Testis (tissue), 3 donors: Measurements from ENCODE around the gene CLEC20A. TPM values are rescaled to one million over a fixed set of nuclear protein-coding genes. Genes with fewer than 3 reads are reported as not detected.

Experiments used
- DNase-seq: peaks from one replicate; pipeline ENCODE4 v3.0.0-alpha.2; 2019
- H3K27ac ChIP-seq, 2 donors: fragments of 200-600 bp; sonication (generic); one replicate each; pipeline ENCODE4 v1.5.1; 2019
- H3K27me3 ChIP-seq: fragments of 200-600 bp; sonication (generic); one replicate; pipeline ENCODE4 v1.5.1; 2019
- H3K36me3 ChIP-seq: fragments of 200-600 bp; sonication (generic); one replicate; pipeline ENCODE4 v1.5.1; 2017; ENCODE audit warnings: low read depth; ENCODE audit errors: missing control alignments
- H3K4me1 ChIP-seq: fragments of 200-600 bp; sonication (generic); one replicate; pipeline ENCODE4 v1.5.1; 2019
- H3K4me3 ChIP-seq, 2 donors: fragments of 200-600 bp; sonication (generic); one replicate each; pipeline ENCODE4 v1.5.1; 2017 to 2019
- H3K9me3 ChIP-seq: fragments of 200-600 bp; sonication (generic); one replicate; pipeline ENCODE4 v1.5.1; 2017
- POLR2A ChIP-seq: fragments of 450-650 bp; IDR thresholded peaks from one replicate; pipeline ENCODE4 v1.6.1; 2017; ENCODE audit warnings: antibody characterized with exemption, mild to moderate bottlenecking, moderate library complexity
- WGBS, 2 donors: methylation state at CpG; one replicate each; pipeline ENCODE4 v1.1.5; 2018; 5-methylcytosine and 5-hydroxymethylcytosine counted together
- intact Hi-C: fragments of 100-400 bp; cut with DNase I; formaldehyde crosslinking; loops from one replicate; pipeline ENCODE4 v1.15.1; 2023; ENCODE audit warnings: low total_unique reads
- polyA plus RNA-seq: library from polyadenylated mRNA; stranded (reverse); fragments of 350-450 nt; fragmentation: Illumina TruSeq; extraction: RNeasy Lipid Tissue Mini Kit (QIAGEN cat#74804); gene quantifications from one replicate; pipeline ENCODE4 v1.2.3, GENCODE V29; 2014; ENCODE audit warnings: low read depth, low replicate concordance; ENCODE audit not compliant: insufficient read depth
- total RNA-seq, 2 donors: library from RNA; depleted of rRNA; stranded (reverse); fragments of >200 nt; gene quantifications; one replicate each; pipeline ENCODE4 v1.2.3, GENCODE V29; 2016
- TF ChIP-seq, protein P1 (sequence below), 3 experiments: fragments of 450-650 bp in 2 of 3; fragments of 200-600 bp in 1 of 3; sonication (generic) in 1 of 3; IDR thresholded peaks; one replicate each; pipeline ENCODE4 v1.5.1; 2016 to 2019; ENCODE audit warnings: antibody characterized with exemption in 3 of 3, mild to moderate bottlenecking in 2 of 3, moderate library complexity in 1 of 3

Gene CLEC20A
- total and polyA plus RNA-seq, 3 donors from 2014 or later = 1.1 to 7.5 (median 6.1) TPM

DNA sequence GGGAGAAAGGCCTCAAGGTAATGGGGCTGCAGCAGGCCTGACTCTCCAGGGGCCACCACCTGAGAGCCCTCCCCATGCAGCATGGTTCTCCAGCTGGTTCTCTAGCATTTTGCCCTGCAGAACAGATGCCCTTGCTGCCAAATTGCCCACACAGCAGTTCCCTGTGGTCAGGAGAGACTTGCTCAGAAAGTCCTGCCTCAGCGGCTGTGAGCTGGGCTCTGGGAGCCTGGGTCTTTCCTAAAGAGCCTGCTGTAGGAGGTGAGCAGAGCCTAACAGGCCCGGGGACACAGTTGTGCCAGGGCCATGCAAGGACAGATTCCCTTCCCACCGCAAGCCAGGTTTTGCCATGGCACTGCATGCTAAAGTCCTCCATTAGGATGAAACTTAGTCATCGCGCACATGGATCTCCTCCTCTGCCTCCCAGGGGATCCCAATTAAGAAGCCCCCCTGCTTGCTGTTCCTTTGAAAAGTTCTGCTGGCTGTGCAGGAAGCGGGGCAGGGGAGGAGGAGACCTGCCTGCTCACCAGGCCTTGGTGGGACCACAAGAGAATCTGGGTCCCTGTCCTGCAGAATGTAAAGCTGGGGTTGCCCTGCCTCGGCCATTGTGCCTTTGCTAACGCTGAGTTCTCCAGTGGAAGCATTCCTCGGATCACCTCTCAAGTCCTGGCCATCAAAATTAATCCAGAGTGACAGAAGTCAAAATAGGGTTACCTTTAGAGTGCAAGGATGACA is 37.5 kb upstream of the CLEC20A start:
- Histone ChIP-seq H3K4me3 (no peak overlapping the region), H3K4me1 (no peaks in the 10 kb centered on the region), H3K27me3 (no peaks in the 10 kb centered on the region), H3K27ac (no peak overlapping the region), H3K36me3 (no peaks in the 10 kb centered on the region), H3K9me3 (no peaks in the 10 kb centered on the region)
- WGBS, 2 donors = 95 to 96% methylated on average over 9 of the region's 9 CpGs
- DNase-seq = no peak
- intact Hi-C loops = loop anchor here (10.0 kb wide), 1 partner anchor 470 kb away; no protein-coding TSS in a partner anchor
- TF ChIP-seq, protein P1, sequence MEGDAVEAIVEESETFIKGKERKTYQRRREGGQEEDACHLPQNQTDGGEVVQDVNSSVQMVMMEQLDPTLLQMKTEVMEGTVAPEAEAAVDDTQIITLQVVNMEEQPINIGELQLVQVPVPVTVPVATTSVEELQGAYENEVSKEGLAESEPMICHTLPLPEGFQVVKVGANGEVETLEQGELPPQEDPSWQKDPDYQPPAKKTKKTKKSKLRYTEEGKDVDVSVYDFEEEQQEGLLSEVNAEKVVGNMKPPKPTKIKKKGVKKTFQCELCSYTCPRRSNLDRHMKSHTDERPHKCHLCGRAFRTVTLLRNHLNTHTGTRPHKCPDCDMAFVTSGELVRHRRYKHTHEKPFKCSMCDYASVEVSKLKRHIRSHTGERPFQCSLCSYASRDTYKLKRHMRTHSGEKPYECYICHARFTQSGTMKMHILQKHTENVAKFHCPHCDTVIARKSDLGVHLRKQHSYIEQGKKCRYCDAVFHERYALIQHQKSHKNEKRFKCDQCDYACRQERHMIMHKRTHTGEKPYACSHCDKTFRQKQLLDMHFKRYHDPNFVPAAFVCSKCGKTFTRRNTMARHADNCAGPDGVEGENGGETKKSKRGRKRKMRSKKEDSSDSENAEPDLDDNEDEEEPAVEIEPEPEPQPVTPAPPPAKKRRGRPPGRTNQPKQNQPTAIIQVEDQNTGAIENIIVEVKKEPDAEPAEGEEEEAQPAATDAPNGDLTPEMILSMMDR (IDR thresholded peaks at IDR 0.05) = no peak
- no peak for TF ChIP-seq POLR2A

- Histone ChIP-seq H3K4me1 (no peaks in the 10 kb centered on the region), H3K9me3 (no peaks in the 10 kb centered on the region), H3K27me3 (no peaks in the 10 kb centered on the region), H3K36me3 (no peaks in the 10 kb centered on the region), H3K27ac (no peak overlapping the region), H3K4me3 (no peak overlapping the region)
- no peak for DNase-seq
- intact Hi-C loops = loop anchor here (10.0 kb wide), 1 partner anchor 471 kb away; no protein-coding TSS in a partner anchor
- TF ChIP-seq POLR2A = no peak
- TF ChIP-seq, protein P1 (IDR thresholded peaks at IDR 0.05) = no peak
- WGBS, 2 donors = 71 to 74% methylated on average over 9 of the region's 9 CpGs
Measured at GRCh38 chr1:178533121-178533946, 36.6 kb upstream of the CLEC20A start.

GRCh38 chr1:178532392-178532791 is 35.6 kb upstream of the CLEC20A start:
- H3K36me3 ChIP-seq = no peaks in the 10 kb centered on the region
- intact Hi-C loops = loop anchor here (10.0 kb wide), 1 partner anchor 472 kb away; no protein-coding TSS in a partner anchor
- H3K4me1 ChIP-seq = no peaks in the 10 kb centered on the region
- H3K9me3 ChIP-seq = no peaks in the 10 kb centered on the region
- 15 to 34% methylated on average over 13 of the region's 13 CpGs for WGBS, 2 donors
- H3K27ac ChIP-seq = no peak overlapping the region
- no peaks in the 10 kb centered on the region for H3K27me3 ChIP-seq
- TF ChIP-seq, protein P1 (IDR thresholded peaks at IDR 0.05) = peak; percentile 79 to 95 (median 88)
- no peak for TF ChIP-seq POLR2A
- peak overlapping the region in 1 of 2 donors; percentile 4 for H3K4me3 ChIP-seq
- peak; percentile 91 for DNase-seq

- H3K27ac ChIP-seq = no peak overlapping the region
- H3K27me3 ChIP-seq = no peaks in the 10 kb centered on the region
- peak overlapping the region in 1 of 2 donors; percentile 4 for H3K4me3 ChIP-seq
- no peaks in the 10 kb centered on the region for H3K9me3 ChIP-seq
- no peaks in the 10 kb centered on the region for H3K36me3 ChIP-seq
- no peaks in the 10 kb centered on the region for H3K4me1 ChIP-seq
- intact Hi-C loops = loop anchor here (10.0 kb wide), 1 partner anchor 473 kb away; no protein-coding TSS in a partner anchor
- TF ChIP-seq POLR2A = no peak
- TF ChIP-seq, protein P1 (IDR thresholded peaks at IDR 0.05) = no peak
- 6 to 41% methylated on average over 4 to 10 of the region's 10 CpGs for WGBS, 2 donors
- DNase-seq = no peak
Measured at GRCh38 chr1:178531887-178532286, 35.1 kb upstream of the CLEC20A start.
